AG10803 (cell line): ENCODE results near the gene YBX1.
"Not testable (repeated sequence)": the region's sequence is repeated elsewhere in the genome, so short reads cannot be mapped to it uniquely, and the experiment has no call there.

ENCODE experiments used
- DNase-seq: peaks from one replicate; pipeline ENCODE4 v3.0.0; 2010; ENCODE audit warnings: low read depth
- H3K4me3 ChIP-seq: 2 replicates; pipeline ENCODE4 v1.5.1; 2011; ENCODE audit warnings: mild to moderate bottlenecking, low read length, control low read depth
- CTCF ChIP-seq: conservative IDR thresholded peaks from 2 replicates; pipeline ENCODE4 v1.5.1; 2011; ENCODE audit warnings: mild to moderate bottlenecking, low read length, control low read depth, inconsistent platforms

YBX1 gene

GRCh38 chr1:42744148-42744413, 61.9 kb downstream of the YBX1 start:
- no peak overlapping the region for H3K4me3 ChIP-seq
- DNase-seq, result no peak
- TF ChIP-seq CTCF, result no peak

- H3K4me3 ChIP-seq, result no peak overlapping the region
- no peak for TF ChIP-seq CTCF
- no peak for DNase-seq
Measured at GRCh38 chr1:42745851-42746250, 63.6 kb downstream of the YBX1 start.

- no peak for DNase-seq
- H3K4me3 ChIP-seq, result no peak overlapping the region
- TF ChIP-seq CTCF, result no peak
Measured at GRCh38 chr1:42746436-42747105, 64.4 kb downstream of the YBX1 start.

- DNase-seq, result no peak
- TF ChIP-seq CTCF, result peak; percentile 56
- H3K4me3 ChIP-seq, result no peak overlapping the region
Measured at GRCh38 chr1:42747125-42747524, 64.9 kb downstream of the YBX1 start.

GRCh38 chr1:42748021-42748420, 65.8 kb downstream of the YBX1 start:
- no peak overlapping the region for H3K4me3 ChIP-seq
- no peak for TF ChIP-seq CTCF
- no peak for DNase-seq

GRCh38 chr1:42748461-42749410, 66.5 kb downstream of the YBX1 start:
- no peak for TF ChIP-seq CTCF
- DNase-seq, result no peak
- no peak overlapping the region for H3K4me3 ChIP-seq

- no peak for TF ChIP-seq CTCF
- H3K4me3 ChIP-seq, result no peak overlapping the region
- no peak for DNase-seq
Measured at GRCh38 chr1:42750041-42750440, 67.8 kb downstream of the YBX1 start.

GRCh38 chr1:42751511-42752070, 69.4 kb downstream of the YBX1 start:
- not testable (repeated sequence) for DNase-seq, H3K4me3 ChIP-seq
